Measurements from ENCODE around the gene PHLDB3.
"Not testable (repeated sequence)": the region's sequence is repeated elsewhere in the genome, so short reads cannot be mapped to it uniquely, and the experiment has no call there.

GRCh38 chr19:43523696-43524095, 19.1 kb upstream of the PHLDB3 start:
- not testable (repeated sequence) for TF ChIP-seq CTCF, POLR2A, POLR2AphosphoS5 (IDR thresholded peaks at IDR 0.05)

All from sigmoid colon (tissue), 4 donors.